ENCODE measurements around the gene PCMT1.

DNA sequence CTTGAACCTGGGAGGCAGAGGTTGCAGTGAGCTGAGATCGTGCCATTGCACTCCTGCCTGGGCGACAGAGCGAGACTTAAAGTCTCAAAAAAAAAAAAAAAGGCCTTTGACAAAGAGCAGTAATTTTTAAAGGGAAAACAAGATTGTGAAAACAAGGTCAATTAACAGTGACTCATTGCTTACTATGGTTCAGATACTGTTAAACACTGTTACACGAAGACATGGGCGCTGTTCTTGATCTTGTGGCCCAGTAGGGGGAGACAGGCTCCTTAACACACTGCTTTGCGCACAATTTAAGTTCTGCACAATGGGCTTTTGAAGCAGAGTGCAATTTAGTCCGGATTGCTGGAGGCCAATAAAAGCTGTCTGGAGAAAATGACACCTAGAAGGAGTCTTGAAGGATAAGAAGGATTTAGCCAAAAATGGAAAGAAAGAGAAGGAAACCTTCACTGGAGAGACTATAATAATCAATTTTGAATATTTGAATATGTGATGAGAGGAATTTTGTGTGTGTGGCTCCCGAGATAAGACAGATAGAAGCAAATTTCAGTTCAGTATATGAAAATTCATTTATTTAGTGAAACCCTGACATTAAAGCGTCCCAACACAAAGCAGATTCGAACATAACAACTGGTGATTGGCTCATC is 25.6 kb upstream of the PCMT1 start:
- TF ChIP-seq, protein P1, sequence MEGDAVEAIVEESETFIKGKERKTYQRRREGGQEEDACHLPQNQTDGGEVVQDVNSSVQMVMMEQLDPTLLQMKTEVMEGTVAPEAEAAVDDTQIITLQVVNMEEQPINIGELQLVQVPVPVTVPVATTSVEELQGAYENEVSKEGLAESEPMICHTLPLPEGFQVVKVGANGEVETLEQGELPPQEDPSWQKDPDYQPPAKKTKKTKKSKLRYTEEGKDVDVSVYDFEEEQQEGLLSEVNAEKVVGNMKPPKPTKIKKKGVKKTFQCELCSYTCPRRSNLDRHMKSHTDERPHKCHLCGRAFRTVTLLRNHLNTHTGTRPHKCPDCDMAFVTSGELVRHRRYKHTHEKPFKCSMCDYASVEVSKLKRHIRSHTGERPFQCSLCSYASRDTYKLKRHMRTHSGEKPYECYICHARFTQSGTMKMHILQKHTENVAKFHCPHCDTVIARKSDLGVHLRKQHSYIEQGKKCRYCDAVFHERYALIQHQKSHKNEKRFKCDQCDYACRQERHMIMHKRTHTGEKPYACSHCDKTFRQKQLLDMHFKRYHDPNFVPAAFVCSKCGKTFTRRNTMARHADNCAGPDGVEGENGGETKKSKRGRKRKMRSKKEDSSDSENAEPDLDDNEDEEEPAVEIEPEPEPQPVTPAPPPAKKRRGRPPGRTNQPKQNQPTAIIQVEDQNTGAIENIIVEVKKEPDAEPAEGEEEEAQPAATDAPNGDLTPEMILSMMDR (IDR thresholded peaks at IDR 0.05): peak in 2 of 3 experiments; percentile 14 to 50
- TF ChIP-seq POLR2A (IDR thresholded peaks at IDR 0.05) (no peak), POLR2AphosphoS5 (IDR thresholded peaks at IDR 0.05; ENCODE audit: insufficient read depth in 1 of 2, low read depth in 1 of 2) (peak in 1 of 2 donors; percentile 58)
